Ovary (tissue), 3 donors: ENCODE results near the gene TFAP2D.

ENCODE experiments used
- CTCF ChIP-seq, 3 donors: fragments of 450-650 bp in 2 of 3; fragments of 200-600 bp in 1 of 3; IDR thresholded peaks; one replicate each; pipeline versions ENCODE4 v1.5.1 to v1.8.0; 2016 to 2022; ENCODE audit warnings: antibody characterized with exemption in 3 of 3, mild to moderate bottlenecking in 1 of 3
- POLR2A ChIP-seq: fragments of 450-650 bp; IDR thresholded peaks from one replicate; pipeline ENCODE4 v1.6.1; 2017; ENCODE audit warnings: antibody characterized with exemption, mild to moderate bottlenecking, moderate library complexity
- donor health status: DM: no; HTN: no; CAD: no.

GRCh38 chr6:50762798-50763197 is 49.5 kb downstream of the TFAP2D start:
- TF ChIP-seq CTCF (IDR thresholded peaks at IDR 0.05) = no peak
- no peak for TF ChIP-seq POLR2A
